Ascending aorta (tissue), 2 donors: ENCODE results near the gene AR. TPM values are rescaled to one million over a fixed set of nuclear protein-coding genes. Genes with fewer than 3 reads are reported as not detected.
A peak's percentile ranks its signal among the peaks of the same experiment; 100 is the strongest.

Experiments used
- DNase-seq, 2 donors: peaks; one replicate each; pipeline ENCODE4 v3.0.0-alpha.2; 2019; ENCODE audit warnings: low spot score in 2 of 2
- H3K27ac ChIP-seq, 2 donors: fragments of 200-600 bp; sonication (generic); one replicate each; pipeline ENCODE4 v1.5.1; 2016 to 2017; ENCODE audit warnings: mild to moderate bottlenecking in 1 of 2
- H3K27me3 ChIP-seq: fragments of 200-600 bp; sonication (generic); one replicate; pipeline ENCODE4 v1.5.1; 2017
- H3K36me3 ChIP-seq, 2 donors: fragments of 200-600 bp; sonication (generic); one replicate each; pipeline ENCODE4 v1.5.1; 2016
- H3K4me1 ChIP-seq, 2 donors: fragments of 200-600 bp; sonication (generic); one replicate each; pipeline ENCODE4 v1.5.1; 2016 to 2017; ENCODE audit warnings: mild to moderate bottlenecking in 1 of 2
- H3K4me3 ChIP-seq, 2 donors: fragments of 200-600 bp; sonication (generic); one replicate each; pipeline ENCODE4 v1.5.1; 2016 to 2017; ENCODE audit warnings: mild to moderate bottlenecking in 1 of 2
- H3K9me3 ChIP-seq, 2 donors: fragments of 200-600 bp; sonication (generic); one replicate each; pipeline ENCODE4 v1.5.1; 2016
- CTCF ChIP-seq, 3 experiments: fragments of 200-600 bp in 2 of 3; fragments of 450-650 bp in 1 of 3; sonication (generic) in 2 of 3; IDR thresholded peaks; one replicate each; pipeline ENCODE4 v1.5.1; 2016 to 2019; ENCODE audit warnings: antibody characterized with exemption in 3 of 3, mild to moderate bottlenecking in 1 of 3, moderate library complexity in 1 of 3
- intact Hi-C: fragments of 100-400 bp; cut with DNase I; formaldehyde crosslinking; loops from one replicate; pipeline ENCODE4 v1.15.1; 2023
- total RNA-seq: library from RNA; depleted of rRNA; stranded (reverse); fragments of >200 nt; gene quantifications from one replicate; pipeline ENCODE4 v1.1.0, GENCODE V29; 2016

The AR gene
- total RNA-seq, 1 donor from 2014 or later, result 16.3 TPM

- peaks cover 0 to 4% of the 10 kb centered on the region in 2 donors for H3K4me1 ChIP-seq
- DNase-seq, result no peak
- no peak for TF ChIP-seq CTCF (IDR thresholded peaks at IDR 0.05)
- intact Hi-C loops, result no loop called here
- H3K27ac ChIP-seq, result no peak overlapping the region
- H3K36me3 ChIP-seq, result no peaks in the 10 kb centered on the region
- H3K27me3 ChIP-seq, result no peaks in the 10 kb centered on the region
- H3K9me3 ChIP-seq, result no peaks in the 10 kb centered on the region
- H3K4me3 ChIP-seq, result no peak overlapping the region
Measured at GRCh38 chrX:67587946-67588624, 44.3 kb downstream of the AR start.

- no peaks in the 10 kb centered on the region for H3K9me3 ChIP-seq
Measured at GRCh38 chrX:67596839-67597790, 53.3 kb downstream of the AR start.

GRCh38 chrX:67599532-67599931 lies 55.7 kb downstream of the AR start:
- Histone ChIP-seq H3K4me1 (no peaks in the 10 kb centered on the region), H3K9me3 (no peaks in the 10 kb centered on the region), H3K4me3 (no peak overlapping the region), H3K27me3 (no peaks in the 10 kb centered on the region), H3K27ac (no peak overlapping the region), H3K36me3 (no peaks in the 10 kb centered on the region)
- intact Hi-C loops, result no loop called here
- DNase-seq, result no peak
- TF ChIP-seq CTCF (IDR thresholded peaks at IDR 0.05), result no peak

More at GRCh38 chrX:67596839-67597790, 53.3 kb downstream of the AR start:
- intact Hi-C loops, result no loop called here
- Histone ChIP-seq H3K36me3 (no peaks in the 10 kb centered on the region), H3K27ac (no peak overlapping the region), H3K4me3 (no peak overlapping the region), H3K27me3 (no peaks in the 10 kb centered on the region), H3K4me1 (no peaks in the 10 kb centered on the region)
- DNase-seq, result no peak
- TF ChIP-seq CTCF (IDR thresholded peaks at IDR 0.05), result no peak

GRCh38 chrX:67601771-67602170 lies 58.0 kb downstream of the AR start:
- no peaks in the 10 kb centered on the region for H3K36me3 ChIP-seq
- no peak for TF ChIP-seq CTCF (IDR thresholded peaks at IDR 0.05)
- H3K4me1 ChIP-seq, result no peaks in the 10 kb centered on the region
- DNase-seq, result no peak
- intact Hi-C loops, result no loop called here
- H3K9me3 ChIP-seq, result no peaks in the 10 kb centered on the region
- no peak overlapping the region for H3K4me3 ChIP-seq
- H3K27me3 ChIP-seq, result no peaks in the 10 kb centered on the region
- H3K27ac ChIP-seq, result no peak overlapping the region

- intact Hi-C loops, result no loop called here
- no peaks in the 10 kb centered on the region for H3K9me3 ChIP-seq
- H3K4me3 ChIP-seq, result no peak overlapping the region
- no peak for DNase-seq
- no peaks in the 10 kb centered on the region for H3K4me1 ChIP-seq
- H3K36me3 ChIP-seq, result no peaks in the 10 kb centered on the region
- TF ChIP-seq CTCF (IDR thresholded peaks at IDR 0.05), result no peak
- H3K27ac ChIP-seq, result peak overlapping the region in 1 of 2 donors; percentile 50
- no peaks in the 10 kb centered on the region for H3K27me3 ChIP-seq
Measured at GRCh38 chrX:67604979-67605703, 61.3 kb downstream of the AR start.
